ENCODE results near the gene BRINP2.

Gene BRINP2

DNA sequence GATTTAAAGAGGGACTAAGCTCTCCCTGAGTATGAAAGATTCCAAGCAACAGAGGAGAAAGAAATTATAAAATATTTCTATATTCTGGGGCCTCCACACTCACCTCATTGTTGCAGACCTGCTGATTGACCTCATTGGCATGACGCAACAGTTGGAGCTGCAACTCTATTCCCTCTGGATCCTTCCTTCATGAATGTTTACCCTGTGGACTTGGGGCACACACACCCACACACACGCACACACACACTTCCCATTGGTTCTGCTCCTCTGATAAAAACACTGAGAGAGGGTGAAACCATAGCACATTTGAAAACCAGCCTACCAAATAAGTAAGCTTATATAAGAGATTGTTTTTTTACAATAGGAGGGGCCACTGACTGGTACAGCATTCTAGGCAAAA, 159.1 kb downstream of the BRINP2 start:
- no peak for DNase-seq

Data from inflammatory macrophage treated with lipopolysaccharide for 1 hour (primary cell).